A549 (cell line): ENCODE measurements around the gene NPHP3. TPM values are rescaled to one million over a fixed set of nuclear protein-coding genes. Genes with fewer than 3 reads are reported as not detected.

Experiments used
- ATAC-seq, 2 experiments: fragments of 200-7000 bp in 1 of 2; fragments of >200 bp in 1 of 2; cut with Nextera tagmentation in 1 of 2; cut with Tn5 transposase in 1 of 2; 3 replicates each; pipeline versions ENCODE4 v1.8.0 to v1.9.1; 2018 to 2020; ENCODE audit warnings: mild to moderate bottlenecking in 1 of 2, moderate library complexity in 1 of 2
- CTCF ChIA-PET: fragments of 300-600 bp; sonication (Branson Sonifier 250); formaldehyde crosslinking; extraction: SDS; loops from one replicate; lab custom pipeline; 2021; ENCODE audit warnings: antibody characterized with exemption, inconsistent platforms; lab: Yijun Ruan, JAX
- POLR2A ChIA-PET: fragments of 350-600 bp; formaldehyde crosslinking; extraction: SDS; loops from one replicate; lab custom pipeline; 2021; ENCODE audit warnings: antibody characterized with exemption, inconsistent platforms; lab: Yijun Ruan, JAX
- DNase-seq, 2 experiments: peaks; one replicate each; pipeline versions ENCODE4 v3.0.0 to v3.0.0-alpha.2; 2011 to 2016; ENCODE audit warnings: low read depth in 1 of 2, low spot score in 1 of 2
- FAIRE-seq: peaks from 2 replicates; lab custom pipeline; 2011; peaks lifted over from hg19 to GRCh38; lab: Jason Lieb, UNC
- H3K27ac ChIP-seq, 2 experiments: fragments of >200 bp; sonication (Bioruptor Twin); formaldehyde crosslinking; 3 replicates each; pipeline ENCODE4 v1.5.1; 2016 to 2017
- H3K4me1 ChIP-seq: fragments of >200 bp; sonication (Bioruptor Twin); formaldehyde crosslinking; 3 replicates; pipeline ENCODE4 v1.6.1; 2016
- H3K4me2 ChIP-seq: fragments of >200 bp; sonication (Bioruptor Twin); formaldehyde crosslinking; 3 replicates; pipeline ENCODE4 v1.6.1; 2016
- H3K4me3 ChIP-seq: fragments of >200 bp; sonication (Bioruptor Twin); formaldehyde crosslinking; 3 replicates; pipeline ENCODE4 v1.5.1; 2016
- H3K9me3 ChIP-seq: fragments of >200 bp; sonication (Bioruptor Twin); formaldehyde crosslinking; 3 replicates; pipeline ENCODE4 v1.6.1; 2016
- BHLHE40 ChIP-seq: IDR thresholded peaks from 2 replicates; pipeline ENCODE4 v1.6.1; 2012; ENCODE audit warnings: low read depth, low read length, inconsistent platforms
- CBX8 ChIP-seq: fragments of 200-600 bp; sonication (generic); IDR thresholded peaks from 2 replicates; pipeline ENCODE4 v1.6.1; 2016
- CEBPB ChIP-seq, 2 experiments: fragments of >200 bp in 1 of 2; sonication (Bioruptor Twin) in 1 of 2; formaldehyde crosslinking in 1 of 2; IDR thresholded peaks; 2 replicates each; pipeline ENCODE4 v1.6.1; 2012 to 2016
- E2F6 ChIP-seq: IDR thresholded peaks from 2 replicates; pipeline ENCODE4 v1.6.1; 2012; ENCODE audit warnings: low read depth, borderline replicate concordance
- EHF ChIP-seq: fragments of 250-450 bp; sonication (Bioruptor Pico); IDR thresholded peaks from 2 replicates; pipeline ENCODE4 v1.5.0; 2020; ENCODE audit warnings: mild to moderate bottlenecking
- ELK1 ChIP-seq: fragments of 150-350 bp; IDR thresholded peaks from 2 replicates; pipeline ENCODE4 v1.6.1; 2014; ENCODE audit warnings: low read depth, mild to moderate bottlenecking, low read length
- EP300 ChIP-seq, 2 experiments: fragments of >200 bp; sonication (Bioruptor Twin); formaldehyde crosslinking; IDR thresholded peaks; 2 replicates in 1 of 2; 3 replicates in 1 of 2; pipeline ENCODE4 v1.6.1; 2016 to 2017
- ESRRA ChIP-seq: fragments of 150-350 bp; IDR thresholded peaks from 2 replicates; pipeline ENCODE4 v1.6.1; 2014; ENCODE audit warnings: mild to moderate bottlenecking, low read length, borderline replicate concordance
- FOSL2 ChIP-seq, 2 experiments: fragments of 450-650 bp in 1 of 2; fragments of >200 bp in 1 of 2; sonication (Bioruptor Twin) in 1 of 2; formaldehyde crosslinking; IDR thresholded peaks; 2 replicates each; pipeline versions ENCODE4 v1.5.0 to v1.6.1; 2016 to 2020; ENCODE audit warnings: mild to moderate bottlenecking in 1 of 2, moderate library complexity in 1 of 2
- HOXA7 ChIP-seq: fragments of 250-450 bp; sonication (Bioruptor Pico); IDR thresholded peaks from 2 replicates; pipeline ENCODE4 v1.5.0; 2020; ENCODE audit warnings: mild to moderate bottlenecking, moderate library complexity
- HOXB5 ChIP-seq: fragments of 250-450 bp; sonication (Bioruptor Pico); IDR thresholded peaks from 2 replicates; pipeline ENCODE4 v1.5.0; 2020; ENCODE audit warnings: mild to moderate bottlenecking, moderate library complexity
- JUN ChIP-seq, 2 experiments: fragments of >200 bp; sonication (Bioruptor Twin); formaldehyde crosslinking; IDR thresholded peaks; 2 replicates in 1 of 2; 3 replicates in 1 of 2; pipeline ENCODE4 v1.6.1; 2016 to 2017
- KDM1A ChIP-seq: fragments of 200-600 bp; sonication (generic); IDR thresholded peaks from 2 replicates; pipeline ENCODE4 v1.6.1; 2016; ENCODE audit warnings: low read depth, mild to moderate bottlenecking
- MAFK ChIP-seq: fragments of 450-650 bp; IDR thresholded peaks from 2 replicates; pipeline ENCODE4 v1.6.1; 2014; ENCODE audit not compliant: partially characterized antibody
- MAZ ChIP-seq: fragments of 150-350 bp; IDR thresholded peaks from 2 replicates; pipeline ENCODE4 v1.6.1; 2014; ENCODE audit warnings: antibody characterized with exemption, low read depth, low read length, borderline replicate concordance
- NFE2L2 ChIP-seq: fragments of 150-350 bp; conservative IDR thresholded peaks from 2 replicates; pipeline ENCODE4 v1.6.1; 2014; ENCODE audit warnings: low read length
- NR3C1 ChIP-seq: fragments of >200 bp; sonication (Bioruptor Twin); formaldehyde crosslinking; IDR thresholded peaks from 3 replicates; pipeline ENCODE4 v1.6.1; 2017
- PHF8 ChIP-seq: fragments of 200-600 bp; sonication (generic); IDR thresholded peaks from 2 replicates; pipeline ENCODE4 v1.6.1; 2016; ENCODE audit warnings: low read depth, mild to moderate bottlenecking, antibody characterized with exemption, moderate library complexity, borderline replicate concordance
- RAD21 ChIP-seq, 2 experiments: fragments of >200 bp in 1 of 2; sonication (Bioruptor Twin) in 1 of 2; formaldehyde crosslinking in 1 of 2; IDR thresholded peaks in 1 of 2; conservative IDR thresholded peaks in 1 of 2; 2 replicates in 1 of 2; 3 replicates in 1 of 2; pipeline ENCODE4 v1.6.1; 2012 to 2018; ENCODE audit warnings: inconsistent platforms in 1 of 2
- RARB ChIP-seq: fragments of 250-450 bp; sonication (Bioruptor Pico); IDR thresholded peaks from 2 replicates; pipeline ENCODE4 v1.8.0; 2021; ENCODE audit warnings: mild to moderate bottlenecking, moderate library complexity
- RCOR1 ChIP-seq: fragments of 150-350 bp; IDR thresholded peaks from 2 replicates; pipeline ENCODE4 v1.6.1; 2014; ENCODE audit warnings: antibody characterized with exemption, low read length, low read depth
- RFX5 ChIP-seq: fragments of 450-650 bp; IDR thresholded peaks from 2 replicates; pipeline ENCODE4 v1.7.1; 2014; ENCODE audit warnings: antibody characterized with exemption, mild to moderate bottlenecking, moderate library complexity
- RNF2 ChIP-seq: fragments of 200-600 bp; sonication (generic); IDR thresholded peaks from 2 replicates; pipeline ENCODE4 v1.6.1; 2016; ENCODE audit warnings: low read depth, mild to moderate bottlenecking, antibody characterized with exemption, moderate library complexity, borderline replicate concordance
- SREBF2 ChIP-seq: fragments of 450-650 bp; IDR thresholded peaks from 2 replicates; pipeline ENCODE4 v1.6.1; 2014; ENCODE audit warnings: mild to moderate bottlenecking, moderate library complexity
- ZC3H11A ChIP-seq: fragments of 450-650 bp; IDR thresholded peaks from 2 replicates; pipeline ENCODE4 v1.6.1; 2014; ENCODE audit warnings: antibody characterized with exemption, mild to moderate bottlenecking
- ZNF302 ChIP-seq: fragments of 250-450 bp; sonication (Bioruptor Pico); IDR thresholded peaks from 2 replicates; pipeline ENCODE4 v1.9.0; 2021; ENCODE audit warnings: inconsistent platforms, mild to moderate bottlenecking, moderate library complexity
- WGBS: methylation state at CpG from one replicate; pipeline ENCODE4 v1.1.6; 2017; ENCODE audit errors: missing lambda C conversion rate; 5-methylcytosine and 5-hydroxymethylcytosine counted together
- polyA plus RNA-seq, 4 experiments: library from polyadenylated mRNA; depleted of rRNA in 3 of 4; stranded (reverse); fragments of >200 nt; fragmentation: RNase III in 1 of 4; extraction: RNeasy Plus Mini Kit Qiagen cat#74134 plus additional on column Dnase treatment in 1 of 4; gene quantifications; 2 replicates in 3 of 4; 3 replicates in 1 of 4; pipeline ENCODE4 v1.2.3, GENCODE V29; 2011 to 2017
- TF ChIP-seq, protein P1 (sequence below): fragments of >200 bp; sonication (Bioruptor Twin); formaldehyde crosslinking; IDR thresholded peaks from 2 replicates; pipeline ENCODE4 v1.6.1; 2016

NPHP3 gene
- polyA plus RNA-seq, 2 of the 4 experiments (the other 2 are of a cell fraction) = 6.5 to 18.6 TPM

DNA sequence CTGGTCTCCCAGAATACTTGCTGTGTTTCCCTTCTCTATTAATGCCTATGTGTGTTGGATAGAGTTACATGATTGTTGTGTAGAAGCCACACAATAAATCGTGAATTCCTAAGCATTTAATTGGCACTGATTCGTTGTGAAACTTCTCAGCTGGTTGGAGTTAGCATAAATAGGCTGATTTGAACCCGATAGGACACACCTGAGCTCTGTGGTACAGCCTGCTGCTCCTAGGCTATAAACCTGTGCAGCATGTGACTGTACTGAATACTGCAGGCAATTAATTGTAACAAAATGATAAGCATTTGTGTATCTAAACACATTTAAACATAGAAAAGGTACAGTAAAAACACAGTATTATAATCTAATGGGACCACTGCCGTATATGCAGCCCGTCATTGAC is 67.5 kb downstream of the NPHP3 start:
- H3K4me3 ChIP-seq = no peak overlapping the region
- H3K27ac ChIP-seq = no peak overlapping the region
- TF ChIP-seq ELK1 = no peak
- H3K4me1 ChIP-seq = peaks cover 8% of the 10 kb centered on the region; the same call in 2 of the 3 replicates
- CTCF ChIA-PET = interaction anchor here (1.0 kb wide), 1 partner anchor 13 kb away, joined by 3 read pairs; no protein-coding TSS in a partner anchor
- FAIRE-seq (no peak), DNase-seq (no peak), ATAC-seq (no peak)
- H3K9me3 ChIP-seq = no peaks in the 10 kb centered on the region
- POLR2A ChIA-PET = no interaction called here
- 83% methylated on average over 5 of the region's 5 CpGs for WGBS
- H3K4me2 ChIP-seq = no peak overlapping the region

- TF ChIP-seq CEBPB (IDR thresholded peaks at IDR 0.05) (no peak), JUN (IDR thresholded peaks at IDR 0.05) (no peak), NR3C1 (no peak), BHLHE40 (no peak), MAFK (no peak), HOXA7 (no peak), RNF2 (no peak), NFE2L2 (no peak), RCOR1 (no peak), CBX8 (no peak), MAZ (no peak), EHF (CRISPR knock-in tag) (no peak), RARB (CRISPR knock-in tag) (no peak), SREBF2 (no peak)
- TF ChIP-seq, protein P1, sequence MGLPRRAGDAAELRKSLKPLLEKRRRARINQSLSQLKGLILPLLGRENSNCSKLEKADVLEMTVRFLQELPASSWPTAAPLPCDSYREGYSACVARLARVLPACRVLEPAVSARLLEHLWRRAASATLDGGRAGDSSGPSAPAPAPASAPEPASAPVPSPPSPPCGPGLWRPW = no peak
- ChIA-PET POLR2A (no interaction called here), CTCF (interaction anchor here (1.0 kb wide), 1 partner anchor 13 kb away, joined by 3 read pairs; no protein-coding TSS in a partner anchor)
- WGBS = 94% methylated on average over 2 of the region's 2 CpGs
- H3K4me1 ChIP-seq = peaks cover 8% of the 10 kb centered on the region; the same call in 2 of the 3 replicates
- H3K4me2 ChIP-seq = no peak overlapping the region
- H3K27ac ChIP-seq = no peak overlapping the region
- H3K9me3 ChIP-seq = no peaks in the 10 kb centered on the region
- DNase-seq = no peak
- FAIRE-seq = no peak
- no peak overlapping the region for H3K4me3 ChIP-seq
- ATAC-seq = no peak
Measured at GRCh38 chr3:132654190-132654589, 68.0 kb downstream of the NPHP3 start.

DNA sequence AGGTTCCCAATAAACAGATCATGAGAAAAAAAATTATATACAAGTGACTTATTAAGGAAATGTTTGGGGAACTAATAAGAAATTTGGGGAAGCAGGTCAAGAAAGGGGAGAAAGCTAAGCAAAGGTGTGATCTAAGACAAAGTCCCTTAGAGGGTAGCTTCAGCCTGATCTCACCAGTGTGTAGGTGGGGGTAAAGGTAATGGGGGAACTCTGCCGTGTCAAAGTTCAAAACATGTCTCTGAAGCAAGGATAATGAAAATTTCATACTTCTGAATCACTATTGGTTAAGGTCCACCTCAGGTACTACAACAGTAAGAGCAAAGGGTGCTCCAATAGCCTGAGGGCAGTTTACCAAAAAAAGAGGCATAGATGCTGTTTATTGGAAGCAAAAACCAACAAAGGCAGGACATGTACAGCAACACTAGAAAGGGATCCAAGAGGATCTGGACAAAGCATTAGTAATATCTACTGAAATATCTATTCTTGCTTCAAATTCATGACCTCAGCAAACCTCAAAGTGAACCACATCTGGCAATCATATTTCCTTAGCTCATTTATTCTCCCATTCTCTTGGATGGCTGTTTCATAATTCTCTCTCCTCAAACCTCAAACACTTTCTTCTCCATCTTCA is 69.5 kb downstream of the NPHP3 start:
- no peaks in the 10 kb centered on the region for H3K9me3 ChIP-seq
- POLR2A ChIA-PET = no interaction called here
- ATAC-seq = no peak

More for the DNA sequence above, 69.5 kb downstream of the NPHP3 start:
- no peak for FAIRE-seq
- no peaks in the 10 kb centered on the region for H3K4me1 ChIP-seq
- H3K4me3 ChIP-seq = no peak overlapping the region
- TF ChIP-seq E2F6 (no peak), HOXB5 (CRISPR knock-in tag) (no peak), NR3C1 (no peak), RAD21 (conservative IDR thresholded peaks at IDR 0.05 in 1 of 2, IDR thresholded peaks at IDR 0.05 in 1 of 2) (no peak), RARB (CRISPR knock-in tag) (no peak), KDM1A (no peak), ZC3H11A (no peak), ZNF302 (no peak), FOSL2 (IDR thresholded peaks at IDR 0.05) (no peak), FOSL2 (CRISPR knock-in tag; IDR thresholded peaks at IDR 0.05) (no peak), RFX5 (no peak), ESRRA (no peak), RCOR1 (no peak), EP300 (IDR thresholded peaks at IDR 0.05) (no peak), MAFK (no peak), PHF8 (no peak)
- H3K4me2 ChIP-seq = no peak overlapping the region
- 76% methylated on average over 1 of the region's 1 CpG for WGBS
- CTCF ChIA-PET = interaction anchor here (1.0 to 1.7 kb wide), 2 partner anchors 9 to 11 kb away, joined by 4 read pairs; no protein-coding TSS in a partner anchor
- H3K27ac ChIP-seq = no peak overlapping the region
- DNase-seq = no peak
